Activated naive CD8-positive, alpha-beta T cell treated with anti-CD3 and anti-CD28 coated beads, Interleukin-2, amount 50 U/mL, for 16 hours (primary cell): ENCODE data around the gene MVB12B.

ENCODE experiments used
- DNase-seq: peaks from one replicate; pipeline ENCODE4 v3.0.0-alpha.2; 2020; ENCODE audit warnings: low read depth, low spot score

The MVB12B gene

GRCh38 chr9:126430124-126430523 lies 103.5 kb downstream of the MVB12B start:
- DNase-seq: no peak

GRCh38 chr9:126431077-126431742 lies 104.6 kb downstream of the MVB12B start:
- DNase-seq: no peak

- DNase-seq: no peak
Measured at GRCh38 chr9:126432659-126433058, 106.0 kb downstream of the MVB12B start.

- DNase-seq: no peak
Measured at GRCh38 chr9:126435105-126435504, 108.5 kb downstream of the MVB12B start.

- DNase-seq: no peak
Measured at GRCh38 chr9:126435626-126436025, 109.0 kb downstream of the MVB12B start.

- DNase-seq: no peak
Measured at GRCh38 chr9:126436545-126437267, 110.1 kb downstream of the MVB12B start.

GRCh38 chr9:126437268-126437666 lies 110.6 kb downstream of the MVB12B start:
- no peak for DNase-seq

- no peak for DNase-seq
Measured at GRCh38 chr9:126437701-126438100, 111.1 kb downstream of the MVB12B start.

GRCh38 chr9:126438741-126439401 lies 112.2 kb downstream of the MVB12B start:
- DNase-seq: no peak

- no peak for DNase-seq
Measured at GRCh38 chr9:126439402-126439765, 112.8 kb downstream of the MVB12B start.

GRCh38 chr9:126439883-126440653 lies 113.4 kb downstream of the MVB12B start:
- no peak for DNase-seq

GRCh38 chr9:126440940-126441339 lies 114.3 kb downstream of the MVB12B start:
- no peak for DNase-seq

- DNase-seq: no peak
Measured at GRCh38 chr9:126442636-126443035, 116.0 kb downstream of the MVB12B start.

GRCh38 chr9:126443144-126443543 lies 116.5 kb downstream of the MVB12B start:
- no peak for DNase-seq

GRCh38 chr9:126448136-126448535 lies 121.5 kb downstream of the MVB12B start:
- no peak for DNase-seq

GRCh38 chr9:126448865-126449577 lies 122.4 kb downstream of the MVB12B start:
- no peak for DNase-seq

GRCh38 chr9:126449725-126450667 lies 123.4 kb downstream of the MVB12B start:
- DNase-seq: no peak

- no peak for DNase-seq
Measured at GRCh38 chr9:126450668-126451205, 124.1 kb downstream of the MVB12B start.

GRCh38 chr9:126451316-126451885 lies 124.8 kb downstream of the MVB12B start:
- DNase-seq: no peak

- DNase-seq: no peak
Measured at GRCh38 chr9:126452106-126452505, 125.5 kb downstream of the MVB12B start.
